Activated CD4-positive, alpha-beta T cell treated with anti-CD3 and anti-CD28 coated beads for 36 hours (primary cell): ENCODE measurements around the gene PIK3CA. TPM values are rescaled to one million over a fixed set of nuclear protein-coding genes. Genes with fewer than 3 reads are reported as not detected.

Source experiments
- ATAC-seq: fragments of 200-7000 bp; cut with Tn5 transposase; one replicate; pipeline ENCODE4 v1.10.0; 2021; ENCODE audit warnings: mild to moderate bottlenecking, moderate library complexity
- CTCF ChIA-PET: fragments of 350-600 bp; sonication (Branson Sonifier 250); formaldehyde crosslinking; loops from one replicate; lab custom pipeline; 2021; ENCODE audit warnings: antibody characterized with exemption; lab: Charles Lee
- POLR2A ChIA-PET: fragments of 350-600 bp; sonication (Branson Sonifier 250); formaldehyde crosslinking; loops from one replicate; lab custom pipeline; 2021; ENCODE audit warnings: antibody characterized with exemption, inconsistent platforms; lab: Charles Lee
- DNase-seq: peaks from one replicate; pipeline ENCODE4 v3.0.0-alpha.2; 2020
- H3K27ac Mint-ChIP-seq: one replicate; pipeline ENCODE4 v1.8.0; 2021; ENCODE audit warnings: mixed read lengths
- H3K27me3 Mint-ChIP-seq: one replicate; pipeline ENCODE4 v1.8.0; 2021; ENCODE audit warnings: mixed read lengths
- H3K36me3 Mint-ChIP-seq: one replicate; pipeline ENCODE4 v1.8.0; 2021; ENCODE audit warnings: low read depth, mixed read lengths
- H3K4me1 Mint-ChIP-seq: one replicate; pipeline ENCODE4 v1.8.0; 2021; ENCODE audit warnings: mixed read lengths
- H3K4me3 Mint-ChIP-seq: one replicate; pipeline ENCODE4 v1.8.0; 2021; ENCODE audit warnings: mild to moderate bottlenecking, moderate library complexity, mixed read lengths
- H3K9me3 Mint-ChIP-seq: one replicate; pipeline ENCODE4 v1.8.0; 2021; ENCODE audit warnings: low read depth, mixed read lengths
- intact Hi-C, 2 experiments: fragments of 100-400 bp; cut with DNase I in 1 of 2; cut with micrococcal nuclease in 1 of 2; formaldehyde crosslinking; loops; one replicate each; pipeline versions ENCODE4 v1.14.2 to v1.15.1; 2022 to 2024; cut with DNase I, micrococcal nuclease
- total RNA-seq, 2 experiments: library from RNA; stranded (reverse); gene quantifications; one replicate each; pipeline ENCODE4 v1.2.3, GENCODE V29; 2021

The PIK3CA gene
- total RNA-seq, 2 experiments from 2014 or later = 15.5 to 17.7 TPM

DNA sequence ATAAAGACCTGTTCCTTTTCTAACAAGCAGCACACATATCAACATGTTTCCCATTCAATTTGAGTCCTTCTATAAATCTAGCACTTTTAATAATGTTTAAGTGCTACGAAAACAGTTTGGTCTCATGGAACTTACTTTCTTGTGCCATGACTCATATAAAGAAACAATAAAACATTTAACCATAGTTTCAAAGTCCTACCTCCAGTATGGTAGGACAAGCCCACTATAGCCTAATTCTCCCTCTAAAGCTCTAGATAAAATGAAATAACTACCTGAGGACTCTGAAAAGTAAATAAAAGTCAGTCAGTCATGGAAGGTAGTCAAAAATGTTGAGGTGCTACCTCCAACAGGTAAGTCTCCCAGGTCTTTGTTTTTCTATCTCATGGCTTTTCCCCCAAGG lies 12.0 kb upstream of the PIK3CA start:
- CTCF ChIA-PET = no interaction called here
- Mint-ChIP-seq H3K4me1 (no peaks in the 10 kb centered on the region), H3K36me3 (no peaks in the 10 kb centered on the region), H3K27ac (no peak overlapping the region), H3K9me3 (no peaks in the 10 kb centered on the region), H3K27me3 (peaks cover 9% of the 10 kb centered on the region), H3K4me3 (no peak overlapping the region)
- ATAC-seq = no peak
- intact Hi-C loops = no loop called here
- DNase-seq = no peak
- POLR2A ChIA-PET = no interaction called here

DNA sequence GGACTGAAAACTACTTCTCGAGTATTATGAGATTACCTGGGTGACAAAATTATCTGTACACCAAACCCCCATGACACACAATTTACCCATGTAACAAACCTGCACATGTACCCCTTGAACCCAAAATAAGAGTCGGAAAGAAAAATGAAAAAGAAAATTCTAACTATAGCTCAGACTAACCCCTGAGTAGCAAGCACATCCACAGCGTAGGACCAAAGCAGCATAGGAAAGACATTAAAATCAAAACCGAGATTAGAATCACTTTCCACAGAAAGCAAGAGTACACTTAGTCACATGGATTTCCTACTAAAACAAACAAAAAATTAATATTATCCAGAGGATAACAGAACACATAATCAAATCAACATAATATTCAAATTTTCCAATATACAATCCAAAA lies 6.3 kb upstream of the PIK3CA start:
- ATAC-seq (peak; percentile 63), DNase-seq (no peak)
- Mint-ChIP-seq H3K9me3 (no peaks in the 10 kb centered on the region), H3K27ac (no peak overlapping the region), H3K4me3 (no peak overlapping the region), H3K36me3 (no peaks in the 10 kb centered on the region), H3K4me1 (peaks cover 8% of the 10 kb centered on the region), H3K27me3 (peaks cover 10% of the 10 kb centered on the region)
- intact Hi-C loops = no loop called here
- ChIA-PET POLR2A (no interaction called here), CTCF (interaction anchor here (0.6 kb wide), 1 partner anchor 174 kb away, joined by 3 read pairs; no protein-coding TSS in a partner anchor)

DNA sequence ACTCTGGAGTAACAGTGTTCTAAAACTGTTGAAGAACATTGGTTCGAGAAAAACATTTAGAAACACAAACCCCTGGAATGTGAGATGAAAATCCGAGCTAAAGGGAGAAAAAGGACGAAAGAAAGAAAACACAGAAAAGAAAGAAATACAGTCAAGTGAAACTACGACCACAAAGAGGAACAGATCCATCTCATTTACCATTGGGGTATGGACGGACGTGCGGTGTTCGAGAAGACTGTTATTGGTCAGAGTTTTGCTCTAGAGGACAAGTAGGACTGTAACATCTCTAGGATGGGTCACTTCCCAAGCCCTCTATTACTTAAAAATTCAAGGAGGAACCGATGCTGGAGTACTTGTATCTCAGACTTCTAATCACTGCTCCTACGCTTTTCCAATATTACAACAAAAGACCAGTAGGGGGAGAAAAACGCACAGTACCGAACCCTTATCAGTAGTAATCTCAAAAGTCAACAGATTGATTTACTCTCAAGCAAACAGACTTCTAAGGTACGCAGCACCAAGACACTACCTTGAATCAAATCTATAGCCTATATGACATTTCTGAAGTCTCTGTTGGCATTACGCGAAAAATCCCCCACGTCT lies 1.1 kb upstream of the PIK3CA start:
- Mint-ChIP-seq H3K4me3 (no peak overlapping the region), H3K27me3 (peaks cover 3% of the 10 kb centered on the region), H3K36me3 (no peaks in the 10 kb centered on the region), H3K9me3 (no peaks in the 10 kb centered on the region), H3K4me1 (peaks cover 31% of the 10 kb centered on the region), H3K27ac (no peak overlapping the region)
- intact Hi-C loops = loop anchor here (1.0 to 5.0 kb wide), 15 partner anchors 34 to 1950 kb away; partner anchors contain the start of genes MRPL47 (in 2 of the 2), NDUFB5 (in 2 of the 2), ZMAT3 (in 2 of the 2) and ACTL6A (in 1 of the 2)
- CTCF ChIA-PET = interaction anchor here (0.7 to 2.7 kb wide), 12 partner anchors 9 to 175 kb away, joined by 3 to 13 read pairs (median 3); no protein-coding TSS in a partner anchor
- DNase-seq = peak; percentile 35
- POLR2A ChIA-PET = no interaction called here
- peak; percentile 24 for ATAC-seq

DNA sequence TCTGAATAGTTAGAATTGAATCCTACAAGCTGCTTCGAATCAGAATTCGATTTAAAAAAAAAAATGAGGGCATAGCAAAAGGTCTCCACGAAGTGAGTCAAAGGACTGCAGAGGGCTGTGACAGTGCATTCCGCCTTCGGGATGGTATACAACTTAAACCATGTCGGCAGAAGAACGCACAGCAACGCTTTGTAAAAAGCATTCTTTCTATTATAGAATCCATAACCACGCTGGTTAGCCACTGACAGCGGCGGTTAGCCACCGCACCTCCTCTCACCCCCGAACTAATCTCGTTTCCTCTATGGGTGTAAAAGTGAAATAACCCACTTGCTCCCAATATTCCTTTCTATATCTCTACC lies 664 bp upstream of the PIK3CA start:
- POLR2A ChIA-PET = interaction anchor here (0.7 to 1.5 kb wide), 2 partner anchors 33 to 176 kb away, joined by 3 to 4 read pairs; no protein-coding TSS in a partner anchor
- no peaks in the 10 kb centered on the region for H3K36me3 Mint-ChIP-seq
- H3K4me3 Mint-ChIP-seq = no peak overlapping the region
- no peak overlapping the region for H3K27ac Mint-ChIP-seq
- peaks cover 3% of the 10 kb centered on the region for H3K27me3 Mint-ChIP-seq
- no peaks in the 10 kb centered on the region for H3K9me3 Mint-ChIP-seq
- peak; percentile 85 for DNase-seq
- peaks cover 36% of the 10 kb centered on the region for H3K4me1 Mint-ChIP-seq
- intact Hi-C loops = loop anchor here (1.0 to 5.0 kb wide), 15 partner anchors 34 to 1950 kb away; partner anchors contain the start of genes MRPL47 (in 2 of the 2), NDUFB5 (in 2 of the 2), ZMAT3 (in 2 of the 2) and ACTL6A (in 1 of the 2)
- peak; percentile 49 for ATAC-seq
- CTCF ChIA-PET = interaction anchor here (0.7 to 2.7 kb wide), 9 partner anchors 10 to 174 kb away, joined by 3 to 13 read pairs (median 4); no protein-coding TSS in a partner anchor

DNA sequence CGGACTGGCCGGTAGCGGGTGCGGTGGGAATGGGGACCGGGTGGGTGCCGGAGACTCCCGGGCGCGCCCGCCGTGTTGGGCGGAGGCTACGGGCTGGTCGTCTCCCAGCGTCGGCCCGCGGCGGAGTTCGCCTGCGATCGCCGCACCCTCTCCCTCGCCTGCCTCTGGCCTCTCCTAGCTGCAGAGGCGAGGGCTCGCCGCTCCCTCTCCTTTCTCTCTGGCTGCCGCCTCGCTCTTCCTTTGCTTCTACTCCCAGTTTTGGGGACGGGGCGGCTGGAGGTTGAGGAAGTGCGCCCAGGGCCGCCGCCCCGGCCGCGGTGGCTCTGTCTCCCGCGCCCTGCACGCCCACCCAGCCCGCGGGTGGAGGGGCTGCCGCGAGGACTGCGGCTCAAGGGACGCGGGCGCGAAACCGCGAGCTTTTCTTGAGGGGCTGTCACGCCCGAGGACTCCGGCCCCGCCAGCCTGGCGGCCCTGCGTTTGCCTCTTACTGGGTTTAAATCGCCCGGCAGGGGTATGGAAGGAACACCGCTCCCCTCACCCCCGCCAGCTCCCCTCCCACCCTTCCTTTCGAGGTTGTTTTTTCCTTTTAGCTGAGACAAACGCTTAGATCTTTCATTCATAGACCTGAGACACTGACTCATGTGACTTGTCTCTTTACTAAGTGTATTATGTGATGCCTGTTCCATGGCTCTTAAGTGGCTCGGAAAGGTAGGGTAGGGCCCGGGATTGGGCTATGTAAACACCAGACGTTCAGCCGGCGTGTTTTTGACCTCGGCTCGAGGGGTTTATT lies 654 bp downstream of the PIK3CA start:
- DNase-seq (peak; percentile 71), ATAC-seq (peak; percentile 44)
- Mint-ChIP-seq H3K9me3 (no peaks in the 10 kb centered on the region), H3K36me3 (no peaks in the 10 kb centered on the region), H3K27me3 (no peaks in the 10 kb centered on the region), H3K4me1 (peaks cover 39% of the 10 kb centered on the region), H3K27ac (peak overlapping the region; percentile 94), H3K4me3 (no peak overlapping the region)
- ChIA-PET CTCF (interaction anchor here (0.6 to 2.7 kb wide), 10 partner anchors 12 to 173 kb away, joined by 3 to 13 read pairs (median 5); no protein-coding TSS in a partner anchor), POLR2A (interaction anchor here (0.5 to 1.5 kb wide), 7 partner anchors 10 to 414 kb away, joined by 3 to 11 read pairs (median 4); partner anchors contain the start of gene ACTL6A)
- intact Hi-C loops = loop anchor here (1.0 to 5.0 kb wide), 9 partner anchors 32 to 1952 kb away; partner anchors contain the start of genes ACTL6A (in 1 of the 2), GNB4 (in 1 of the 2), MRPL47 (in 1 of the 2) and NDUFB5 (in 1 of the 2)

DNA sequence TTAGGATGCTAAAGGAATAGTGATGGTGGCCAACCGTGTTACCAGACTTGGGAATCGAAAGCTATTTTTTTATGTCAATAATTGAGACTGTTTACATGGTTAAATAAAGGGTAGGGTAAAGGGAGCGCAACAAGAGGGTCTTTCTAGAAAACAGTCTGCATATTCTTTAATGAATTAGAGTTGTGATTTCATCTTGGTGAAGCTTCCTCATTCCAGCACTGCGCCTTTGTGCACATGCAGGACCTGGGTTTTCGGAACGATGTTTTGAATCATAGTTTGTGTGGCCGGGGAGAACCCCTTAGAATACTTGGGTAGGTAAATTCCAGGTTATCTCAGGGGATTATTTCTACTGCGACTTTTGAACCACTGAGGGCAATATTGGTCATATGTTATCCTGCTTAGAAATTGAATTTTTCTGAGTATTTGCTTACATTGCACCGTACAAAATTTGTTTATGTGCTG lies 1.3 kb downstream of the PIK3CA start:
- Mint-ChIP-seq H3K27ac (peak overlapping the region; percentile 94), H3K4me1 (peaks cover 39% of the 10 kb centered on the region), H3K9me3 (no peaks in the 10 kb centered on the region), H3K4me3 (no peak overlapping the region), H3K36me3 (no peaks in the 10 kb centered on the region), H3K27me3 (no peaks in the 10 kb centered on the region)
- ATAC-seq (peak; percentile 32), DNase-seq (peak; percentile 70)
- ChIA-PET POLR2A (interaction anchor here (0.6 to 1.3 kb wide), 4 partner anchors 9 to 413 kb away, joined by 3 to 5 read pairs (median 4); partner anchors contain the start of gene ACTL6A), CTCF (interaction anchor here (0.6 to 2.7 kb wide), 8 partner anchors 12 to 1053 kb away, joined by 3 to 13 read pairs (median 5); no protein-coding TSS in a partner anchor)
- intact Hi-C loops = loop anchor here (2.0 to 5.0 kb wide), 7 partner anchors 48 to 1952 kb away; partner anchors contain the start of genes ACTL6A (in 1 of the 2), GNB4 (in 1 of the 2), MRPL47 (in 1 of the 2) and NDUFB5 (in 1 of the 2)

DNA sequence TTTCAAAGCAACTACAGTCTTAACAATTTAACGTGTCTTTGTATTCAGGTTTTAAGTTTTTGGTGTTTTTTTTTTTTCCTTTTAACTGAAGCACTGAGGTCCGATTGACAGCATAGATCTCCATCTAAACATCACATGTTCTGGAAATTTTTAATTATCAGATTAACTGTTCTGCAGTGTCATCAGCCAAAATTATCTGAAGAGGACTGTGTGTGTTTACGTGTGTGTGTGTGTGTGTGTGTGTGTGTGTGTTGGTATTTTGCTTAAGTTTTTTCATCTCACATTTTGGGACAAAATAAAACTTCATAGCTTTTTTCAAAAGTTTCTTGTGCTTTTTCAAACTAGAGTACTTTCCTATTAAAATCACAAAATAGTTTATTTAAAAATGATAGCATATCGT lies 1.8 kb downstream of the PIK3CA start:
- ChIA-PET POLR2A (interaction anchor here (0.6 to 1.3 kb wide), 2 partner anchors 180 to 413 kb away, joined by 4 to 5 read pairs; partner anchors contain the start of gene ACTL6A), CTCF (interaction anchor here (0.6 to 2.7 kb wide), 5 partner anchors 113 to 1054 kb away, joined by 3 to 13 read pairs (median 5); no protein-coding TSS in a partner anchor)
- Mint-ChIP-seq H3K27ac (peak overlapping the region; percentile 94), H3K9me3 (no peaks in the 10 kb centered on the region), H3K4me1 (peaks cover 39% of the 10 kb centered on the region), H3K27me3 (no peaks in the 10 kb centered on the region), H3K4me3 (no peak overlapping the region), H3K36me3 (no peaks in the 10 kb centered on the region)
- intact Hi-C loops = loop anchor here (2.0 to 5.0 kb wide), 7 partner anchors 47 to 1953 kb away; partner anchors contain the start of genes ACTL6A (in 1 of the 2), GNB4 (in 1 of the 2), MRPL47 (in 1 of the 2) and NDUFB5 (in 1 of the 2)
- no peak for DNase-seq
- no peak for ATAC-seq

DNA sequence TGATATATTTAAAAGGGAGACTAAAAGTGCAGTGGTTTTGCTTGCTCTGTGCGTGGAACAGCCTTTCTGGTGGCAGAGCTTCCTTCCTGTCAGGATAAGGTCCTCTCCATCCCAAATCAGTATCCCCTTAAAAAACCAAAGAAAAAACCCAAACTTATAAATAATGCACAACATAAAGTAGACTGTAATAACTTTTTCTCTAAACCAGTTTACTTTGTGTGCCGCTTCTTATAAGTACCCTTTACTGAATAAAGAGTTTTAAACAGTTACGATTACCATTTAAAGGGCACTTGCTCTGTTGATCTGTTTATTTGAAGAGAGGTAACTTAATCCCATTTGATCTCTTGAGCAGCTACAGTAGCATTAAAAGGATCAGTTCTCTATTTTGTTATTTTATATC lies 2.5 kb downstream of the PIK3CA start:
- ATAC-seq = no peak
- intact Hi-C loops = no loop called here
- ChIA-PET POLR2A (no interaction called here), CTCF (interaction anchor here (1.1 to 1.2 kb wide), 2 partner anchors 121 to 135 kb away, joined by 3 to 5 read pairs; no protein-coding TSS in a partner anchor)
- no peak overlapping the region for H3K4me3 Mint-ChIP-seq
- no peaks in the 10 kb centered on the region for H3K36me3 Mint-ChIP-seq
- no peaks in the 10 kb centered on the region for H3K27me3 Mint-ChIP-seq
- H3K4me1 Mint-ChIP-seq = peaks cover 40% of the 10 kb centered on the region
- H3K9me3 Mint-ChIP-seq = no peaks in the 10 kb centered on the region
- DNase-seq = no peak
- H3K27ac Mint-ChIP-seq = no peak overlapping the region

DNA sequence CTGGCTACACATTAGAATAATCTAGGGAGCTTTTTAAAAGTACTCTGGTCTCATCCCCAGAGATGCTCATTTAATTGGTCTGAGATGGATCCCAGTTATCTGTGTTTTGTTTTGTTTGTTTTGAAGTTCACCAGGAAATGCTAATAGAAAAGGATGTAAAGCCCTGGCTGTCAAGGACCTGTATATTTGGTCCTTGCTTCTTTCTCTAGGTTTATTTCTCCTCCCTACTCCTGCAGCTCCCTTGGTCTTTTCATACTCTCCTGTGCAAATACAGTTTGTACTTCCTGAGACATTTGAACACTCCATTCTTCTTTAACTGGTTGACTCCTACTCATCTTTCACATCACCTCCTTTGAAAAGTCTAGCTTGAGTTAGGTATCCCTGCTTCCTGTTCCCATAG lies 3.3 kb downstream of the PIK3CA start:
- ChIA-PET POLR2A (no interaction called here), CTCF (interaction anchor here (0.7 to 1.2 kb wide), 2 partner anchors 31 to 136 kb away, joined by 4 to 5 read pairs; no protein-coding TSS in a partner anchor)
- Mint-ChIP-seq H3K4me1 (peaks cover 49% of the 10 kb centered on the region), H3K36me3 (no peaks in the 10 kb centered on the region), H3K9me3 (no peaks in the 10 kb centered on the region), H3K4me3 (no peak overlapping the region), H3K27ac (no peak overlapping the region), H3K27me3 (no peaks in the 10 kb centered on the region)
- intact Hi-C loops = no loop called here
- ATAC-seq = no peak
- no peak for DNase-seq

DNA sequence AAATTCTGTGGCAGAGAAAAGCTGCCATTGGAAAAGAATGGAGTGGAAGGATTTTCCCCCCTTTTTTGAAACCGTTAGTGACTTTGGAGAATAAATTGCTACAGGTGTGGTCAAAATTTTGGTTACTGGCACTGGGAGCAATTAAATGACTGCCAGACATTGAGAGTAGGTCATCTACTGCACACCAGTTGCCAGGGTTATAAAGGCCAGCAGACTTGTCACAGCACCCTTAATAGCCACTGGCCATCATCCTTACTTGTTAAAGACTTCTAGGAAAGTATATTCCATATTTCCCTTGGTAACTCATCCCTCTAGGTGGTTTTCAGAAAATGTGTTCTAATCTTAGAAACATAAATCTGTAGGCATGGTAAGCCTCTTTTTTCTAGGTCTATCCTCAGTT lies 8.0 kb downstream of the PIK3CA start:
- no peaks in the 10 kb centered on the region for H3K9me3 Mint-ChIP-seq
- ChIA-PET CTCF (interaction anchor here (0.6 to 1.0 kb wide), 3 partner anchors 9 to 462 kb away, joined by 3 to 4 read pairs (median 4); no protein-coding TSS in a partner anchor), POLR2A (interaction anchor here (0.6 kb wide), 2 partner anchors 16 to 39 kb away, joined by 6 to 7 read pairs; no protein-coding TSS in a partner anchor)
- H3K4me1 Mint-ChIP-seq = peaks cover 64% of the 10 kb centered on the region
- no peak for ATAC-seq
- no peaks in the 10 kb centered on the region for H3K27me3 Mint-ChIP-seq
- H3K27ac Mint-ChIP-seq = no peak overlapping the region
- no peak for DNase-seq
- no peak overlapping the region for H3K4me3 Mint-ChIP-seq
- H3K36me3 Mint-ChIP-seq = peaks cover 6% of the 10 kb centered on the region
- intact Hi-C loops = no loop called here
